Neural progenitor cell (in vitro differentiated cells): ENCODE results near the gene SIRT6.

Experiments
- EZH2 ChIP-seq: fragments of 200-600 bp; sonication (generic); IDR thresholded peaks from 2 replicates; pipeline ENCODE4 v1.6.1; 2017; ENCODE audit warnings: antibody characterized with exemption, mild to moderate bottlenecking, moderate library complexity
- TF ChIP-seq, protein P1 (sequence below): fragments of 200-600 bp; sonication (generic); IDR thresholded peaks from 2 replicates; pipeline ENCODE4 v1.5.1; 2017; ENCODE audit warnings: antibody characterized with exemption, mild to moderate bottlenecking

DNA sequence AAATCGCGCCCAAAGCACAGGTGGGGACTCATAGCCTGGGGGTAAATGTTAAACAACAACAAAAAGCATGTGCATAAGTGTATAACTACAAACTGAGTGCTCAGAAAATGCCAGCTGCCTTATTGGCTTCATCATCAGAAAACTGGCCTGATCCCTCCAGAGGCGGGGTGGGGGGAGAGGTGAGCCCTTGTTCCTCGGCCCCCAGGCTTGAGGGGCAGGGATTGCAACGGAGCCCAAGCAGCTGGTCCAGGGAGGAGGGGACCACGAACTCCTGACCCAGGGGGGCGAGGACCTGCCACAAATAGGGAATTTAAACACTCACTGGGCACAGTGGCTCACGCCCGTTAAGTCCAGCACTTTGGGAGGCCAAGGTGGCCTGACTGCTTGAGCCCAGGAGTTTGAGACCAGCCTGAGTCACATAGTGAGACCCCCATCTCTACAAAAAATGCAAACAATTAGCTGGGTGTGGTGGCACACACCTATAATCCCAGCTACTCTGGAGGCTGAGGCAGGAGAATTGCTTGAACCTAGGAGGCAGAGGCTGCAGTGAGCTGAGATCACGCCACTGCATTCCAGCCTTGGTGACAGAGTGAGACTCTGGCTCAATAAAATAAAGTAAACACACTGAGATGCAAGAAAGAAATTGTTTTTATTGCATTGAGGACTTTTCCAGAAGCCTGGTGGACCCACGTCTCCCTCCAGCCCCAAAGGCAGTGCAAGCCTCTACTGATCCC, 8.7 kb downstream of the SIRT6 start:
- no peak for TF ChIP-seq EZH2
- TF ChIP-seq, protein P1, sequence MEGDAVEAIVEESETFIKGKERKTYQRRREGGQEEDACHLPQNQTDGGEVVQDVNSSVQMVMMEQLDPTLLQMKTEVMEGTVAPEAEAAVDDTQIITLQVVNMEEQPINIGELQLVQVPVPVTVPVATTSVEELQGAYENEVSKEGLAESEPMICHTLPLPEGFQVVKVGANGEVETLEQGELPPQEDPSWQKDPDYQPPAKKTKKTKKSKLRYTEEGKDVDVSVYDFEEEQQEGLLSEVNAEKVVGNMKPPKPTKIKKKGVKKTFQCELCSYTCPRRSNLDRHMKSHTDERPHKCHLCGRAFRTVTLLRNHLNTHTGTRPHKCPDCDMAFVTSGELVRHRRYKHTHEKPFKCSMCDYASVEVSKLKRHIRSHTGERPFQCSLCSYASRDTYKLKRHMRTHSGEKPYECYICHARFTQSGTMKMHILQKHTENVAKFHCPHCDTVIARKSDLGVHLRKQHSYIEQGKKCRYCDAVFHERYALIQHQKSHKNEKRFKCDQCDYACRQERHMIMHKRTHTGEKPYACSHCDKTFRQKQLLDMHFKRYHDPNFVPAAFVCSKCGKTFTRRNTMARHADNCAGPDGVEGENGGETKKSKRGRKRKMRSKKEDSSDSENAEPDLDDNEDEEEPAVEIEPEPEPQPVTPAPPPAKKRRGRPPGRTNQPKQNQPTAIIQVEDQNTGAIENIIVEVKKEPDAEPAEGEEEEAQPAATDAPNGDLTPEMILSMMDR = no peak
